Inferior parietal cortex (tissue), 1 donor: Measurements from ENCODE around the gene ARHGEF28.

Experiments
- DNase-seq: peaks from one replicate; pipeline ENCODE4 v3.0.0-alpha.2; 2016; ENCODE audit errors: extremely low spot score

Gene ARHGEF28

DNA sequence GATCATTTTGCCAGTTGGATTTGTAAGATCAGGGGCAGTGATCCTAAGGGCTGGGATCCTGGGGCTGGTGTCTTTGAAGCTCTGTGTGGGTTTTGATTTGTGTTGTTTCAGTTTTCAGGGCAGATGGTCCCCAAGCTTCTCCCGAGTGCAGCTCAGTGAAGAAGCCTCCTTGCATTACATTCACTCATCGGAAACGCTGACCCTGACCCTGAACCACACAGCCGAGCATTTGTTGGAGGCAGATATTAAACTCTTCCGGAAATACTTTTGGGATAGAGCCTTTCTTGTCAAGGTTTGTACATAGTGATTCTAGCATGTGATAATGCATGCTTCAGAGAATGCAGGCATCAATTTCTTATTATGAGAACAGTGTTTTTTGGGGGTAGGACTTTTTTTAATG, 150.4 kb downstream of the ARHGEF28 start:
- DNase-seq: no peak

DNA sequence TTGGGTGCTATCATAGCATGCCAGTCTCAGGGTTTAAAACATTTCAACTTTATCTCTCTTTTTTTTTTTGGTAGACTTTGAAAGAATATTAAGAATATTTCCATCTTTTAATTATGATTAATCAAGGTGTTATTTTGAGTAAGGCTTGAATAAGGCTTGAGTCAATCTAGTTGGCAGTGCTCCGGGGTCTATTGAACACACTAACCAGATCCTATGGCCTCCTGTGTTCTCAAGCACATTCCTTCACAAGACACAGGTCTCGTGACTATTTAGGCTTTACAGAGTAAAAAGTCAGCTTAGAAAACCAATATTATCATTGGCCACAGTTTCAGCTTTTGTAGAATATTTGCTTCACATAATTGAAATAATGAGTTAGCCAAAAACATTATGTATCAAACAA, 151.2 kb downstream of the ARHGEF28 start:
- DNase-seq: no peak

DNA sequence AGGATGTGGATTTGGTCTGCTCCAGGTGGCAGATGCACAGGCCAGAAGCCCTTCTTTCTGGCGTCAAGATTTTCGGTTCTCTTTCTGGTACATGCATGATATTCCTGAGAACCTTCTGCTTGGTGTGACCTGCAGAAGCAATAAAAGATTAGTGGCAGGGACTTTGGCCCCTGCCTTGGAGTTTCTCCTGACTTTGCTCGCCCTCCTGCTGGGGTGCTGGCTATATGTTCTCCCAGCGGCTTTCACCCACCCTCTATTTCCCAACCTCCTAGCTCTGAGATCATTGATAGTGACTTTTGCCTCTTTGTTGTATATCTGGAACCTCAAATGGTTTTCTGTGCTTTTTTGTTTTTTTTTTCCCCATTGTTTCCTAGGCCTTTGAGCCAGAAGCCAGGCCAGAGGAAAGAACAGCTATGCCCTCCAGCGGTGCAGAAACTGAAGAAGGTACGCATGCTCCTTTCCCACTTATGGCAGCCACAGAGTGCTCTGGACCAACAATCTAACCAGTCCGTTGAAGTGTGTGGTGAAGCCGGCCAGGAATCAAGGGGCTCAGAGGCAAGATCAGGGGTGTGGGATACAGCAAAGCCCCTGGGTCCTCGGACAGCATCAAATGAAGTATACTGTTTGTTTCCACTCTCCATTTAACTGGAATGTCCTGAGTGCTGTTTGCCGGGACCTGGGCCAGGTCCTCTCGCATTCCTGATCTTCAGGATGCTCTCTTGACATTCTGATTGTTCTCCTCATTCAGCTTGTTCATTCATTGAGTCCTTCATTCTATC, 154.5 kb downstream of the ARHGEF28 start:
- DNase-seq: no peak

DNA sequence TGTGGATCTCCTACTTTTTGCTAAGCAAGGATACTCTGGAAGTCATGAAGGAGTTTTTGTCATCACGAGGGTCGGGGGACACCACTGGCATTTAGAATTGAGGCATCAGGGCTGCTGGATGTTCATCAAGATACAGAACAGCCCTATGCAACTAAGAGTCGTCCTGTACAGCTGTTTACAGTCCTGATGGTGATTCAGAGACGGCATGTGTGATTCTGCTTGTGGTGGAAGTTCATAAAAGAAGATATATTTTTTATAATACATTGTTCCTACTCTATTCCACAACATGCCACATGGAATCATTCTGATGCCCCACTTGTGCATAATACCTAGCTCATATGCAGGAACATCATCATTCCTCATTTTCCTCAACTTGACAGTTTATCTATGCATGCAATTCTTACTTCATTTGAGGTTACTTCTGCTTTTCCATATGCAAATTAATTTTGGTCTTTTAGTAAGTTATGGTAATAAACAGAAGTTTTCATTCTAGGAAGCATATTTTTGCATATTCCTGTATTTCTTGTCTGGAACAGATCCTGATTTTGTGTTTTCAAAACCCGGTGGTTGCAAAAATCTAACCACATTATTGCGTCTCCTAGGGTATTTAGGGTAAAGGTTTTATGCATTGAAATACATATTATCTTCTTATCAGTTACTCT, 155.2 kb downstream of the ARHGEF28 start:
- DNase-seq: no peak

DNA sequence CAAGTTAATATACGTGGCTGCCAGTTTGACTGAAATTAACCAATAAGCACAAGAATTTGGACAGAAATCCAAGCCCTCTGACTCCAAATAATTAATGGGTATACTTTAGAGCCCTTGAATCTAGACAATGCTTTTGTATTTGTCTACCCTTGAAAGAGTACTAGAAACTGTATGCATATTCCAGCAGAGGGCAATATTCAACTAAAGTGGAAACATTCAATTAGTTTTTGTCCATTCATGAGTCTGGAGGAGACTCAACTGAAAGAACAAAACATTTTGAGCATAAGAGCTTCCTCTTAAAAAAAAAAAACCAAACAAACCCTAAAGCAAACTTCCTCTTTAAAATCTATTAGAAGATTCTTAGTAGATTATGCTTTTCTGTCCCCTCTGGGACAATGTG, 157.8 kb downstream of the ARHGEF28 start:
- no peak for DNase-seq

DNA sequence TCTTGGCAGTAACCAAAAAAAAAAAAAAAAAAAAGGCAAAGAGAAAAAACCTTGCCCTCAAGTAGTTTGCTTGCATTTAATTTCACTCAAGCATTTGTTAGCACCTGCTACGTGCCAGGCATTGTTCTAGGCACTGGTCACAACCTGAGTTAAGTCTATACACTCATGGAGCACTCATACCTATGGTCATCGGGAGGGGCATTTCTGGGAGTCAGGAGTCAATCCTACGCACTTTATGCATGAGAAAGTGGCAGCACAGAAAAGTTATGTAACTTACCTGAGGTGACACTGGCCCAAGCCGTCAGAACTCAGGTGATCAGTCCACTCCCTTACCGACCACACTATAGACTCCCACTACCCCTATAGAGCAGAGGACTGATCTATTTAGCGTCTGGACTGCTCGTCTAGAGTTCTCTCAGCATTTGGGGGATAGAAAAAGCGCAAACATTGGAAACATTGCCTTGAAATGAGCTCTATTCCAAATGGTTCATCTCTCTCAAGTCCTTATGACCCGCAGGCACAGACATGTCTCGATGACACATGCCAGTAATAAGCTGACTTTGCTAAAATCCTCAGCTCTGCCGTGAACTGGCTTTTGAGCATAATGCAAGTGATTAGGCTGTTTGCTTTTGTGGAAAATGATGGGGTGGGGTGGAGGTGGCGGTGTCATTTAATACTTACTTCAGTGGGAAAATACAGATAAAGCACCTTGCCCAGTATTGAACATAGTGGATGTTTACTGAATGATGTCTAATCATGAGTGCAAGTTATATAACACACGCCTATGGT, 160.2 kb downstream of the ARHGEF28 start:
- DNase-seq: no peak

DNA sequence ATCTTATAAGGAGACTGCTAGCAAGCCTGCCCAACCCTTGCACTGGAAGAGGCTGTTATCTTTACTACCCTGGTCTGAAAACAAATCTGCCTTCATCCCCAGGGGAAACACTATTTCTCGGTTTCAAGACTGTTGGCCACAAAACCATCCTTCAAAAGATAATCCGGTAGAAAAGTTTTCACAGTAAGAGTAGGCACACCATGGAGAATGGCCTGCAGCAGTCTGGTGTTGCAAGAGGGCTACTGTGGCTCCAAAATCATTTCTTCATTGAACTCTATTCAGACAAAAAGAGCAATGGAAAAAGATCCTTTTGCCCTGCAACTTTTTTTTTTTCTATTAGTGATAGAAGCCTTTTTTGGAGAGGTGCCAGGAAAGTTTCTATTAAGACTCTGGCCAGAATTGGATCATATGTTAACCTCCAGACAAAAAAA, 163.9 kb downstream of the ARHGEF28 start:
- no peak for DNase-seq

DNA sequence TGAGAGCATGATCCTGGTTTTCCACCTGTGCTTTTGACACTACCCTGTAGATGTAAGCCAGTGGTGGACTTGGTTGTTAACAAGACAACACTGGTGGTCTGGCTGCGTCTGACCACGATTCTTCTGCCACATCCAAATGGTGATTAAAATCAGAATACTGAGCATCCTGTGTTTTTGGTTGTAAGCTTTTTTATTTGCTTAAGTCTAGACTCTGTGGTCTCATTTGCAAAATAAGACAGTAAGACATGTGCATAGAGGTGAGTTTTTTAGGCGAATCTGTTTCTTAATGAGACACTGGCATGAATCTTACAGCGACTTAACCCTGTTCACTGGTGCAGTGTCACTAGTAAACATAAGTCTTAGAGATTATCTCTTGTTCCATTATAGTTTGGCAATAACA, 165.4 kb downstream of the ARHGEF28 start:
- DNase-seq: no peak

DNA sequence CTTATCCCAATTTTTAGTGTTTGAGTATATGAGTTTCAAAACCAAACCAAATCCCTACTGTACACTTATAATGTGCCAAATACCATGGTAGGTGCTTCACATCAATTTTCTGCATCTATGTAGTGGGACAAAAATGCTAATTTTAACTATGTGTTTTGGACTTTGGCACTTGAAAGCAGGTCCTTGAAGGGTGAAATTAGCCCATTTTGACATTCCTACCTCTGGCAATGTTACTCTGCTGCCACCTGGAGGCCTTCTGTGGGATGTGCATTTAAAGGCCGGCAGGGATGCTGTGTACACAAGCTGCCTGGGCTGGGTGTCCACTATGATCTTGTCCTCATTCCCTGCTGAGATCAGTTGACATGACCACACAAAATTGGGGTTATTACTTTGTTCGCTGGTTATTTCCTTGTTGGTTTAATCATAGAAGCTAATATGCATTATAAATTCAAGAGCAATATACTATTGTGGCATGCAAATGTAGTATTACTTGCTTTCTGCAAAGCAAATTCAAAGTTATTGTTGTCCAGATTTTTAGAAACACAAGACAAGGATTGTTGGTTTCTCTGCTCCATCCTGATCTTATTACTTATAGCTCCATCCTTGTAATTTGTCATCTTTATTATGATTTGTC, 166.8 kb downstream of the ARHGEF28 start:
- DNase-seq: peak; percentile 90

DNA sequence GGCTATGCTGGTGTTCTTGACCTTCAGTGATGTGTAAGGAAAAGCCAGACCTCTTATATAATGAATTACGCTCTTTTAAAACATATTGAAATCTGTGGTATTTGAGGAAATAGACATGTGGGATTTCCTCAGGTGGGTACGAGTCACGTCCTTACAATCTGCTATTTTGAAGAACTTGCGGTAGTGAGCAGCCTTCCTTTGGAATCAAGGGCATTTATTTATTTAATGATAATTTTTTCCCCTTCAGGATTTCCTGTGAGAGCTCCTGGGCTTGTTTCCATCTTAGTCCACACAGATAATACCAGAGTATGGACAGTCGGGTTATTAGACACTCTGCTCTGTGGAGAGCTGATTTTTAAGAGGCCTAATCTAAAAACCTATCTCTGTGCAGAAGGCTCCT, 167.9 kb downstream of the ARHGEF28 start:
- no peak for DNase-seq

DNA sequence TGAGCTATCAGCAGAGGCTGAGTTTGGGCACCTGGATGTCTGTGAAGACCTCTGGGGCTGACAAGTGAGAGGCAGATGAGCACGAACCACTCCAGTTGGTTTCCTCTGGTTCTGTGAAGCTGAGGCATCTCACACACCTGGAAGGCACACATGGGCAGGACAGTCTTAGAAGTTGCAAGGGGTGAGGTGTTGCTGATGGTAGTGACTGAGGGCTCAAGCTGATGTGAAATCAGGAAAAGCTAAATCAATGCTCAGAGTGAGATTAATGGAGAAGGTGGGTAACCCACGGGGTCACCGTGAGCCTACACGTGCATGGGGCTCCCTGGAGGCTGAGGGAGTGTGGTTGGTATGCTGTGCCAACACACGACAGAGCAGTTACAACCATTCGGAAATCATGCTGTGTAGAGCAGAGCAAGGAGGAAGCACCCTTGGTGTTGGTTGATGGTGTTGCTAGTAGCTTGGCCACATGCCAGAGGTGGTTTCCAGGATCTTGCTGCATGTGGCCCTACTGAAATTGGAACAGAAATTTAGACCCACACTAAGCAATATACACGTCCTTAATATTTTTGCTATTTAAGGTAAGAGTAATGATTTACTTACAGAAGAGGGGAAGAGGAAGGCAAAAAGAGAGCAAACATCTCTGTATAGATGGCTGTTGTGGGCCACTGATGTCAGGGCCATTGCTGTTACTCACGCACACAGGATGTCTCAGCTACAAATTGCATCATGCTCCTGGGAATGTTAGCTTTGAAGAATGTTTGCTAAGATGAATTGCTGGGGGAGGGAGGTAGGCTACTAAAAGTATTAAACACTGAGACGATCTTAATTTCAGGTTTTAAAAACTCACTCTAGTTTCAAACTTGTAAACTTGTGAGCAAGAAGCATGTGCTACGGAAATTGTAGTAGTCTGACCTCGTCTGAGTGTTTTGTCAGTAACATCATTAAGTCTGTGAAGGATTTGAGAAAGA, 170.5 kb downstream of the ARHGEF28 start:
- DNase-seq: no peak

DNA sequence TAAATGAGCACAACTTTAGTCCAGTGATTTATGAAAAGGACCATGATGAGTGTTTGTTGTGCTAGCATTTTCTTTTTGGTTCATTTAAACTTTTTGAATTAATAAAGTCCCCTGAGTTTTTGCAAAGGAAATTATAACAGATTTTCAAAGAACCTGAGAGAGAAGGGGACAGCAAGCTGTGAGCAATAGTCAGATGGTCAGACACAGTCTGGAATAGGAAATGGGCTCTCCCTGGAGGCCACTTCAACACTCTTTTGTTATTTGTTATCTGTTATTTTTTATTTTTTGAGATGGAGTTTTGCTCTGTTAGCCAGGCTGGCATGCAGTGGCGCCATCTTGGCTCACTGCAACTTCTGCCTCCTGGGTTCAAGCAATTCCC, 171.1 kb downstream of the ARHGEF28 start:
- DNase-seq: no peak

DNA sequence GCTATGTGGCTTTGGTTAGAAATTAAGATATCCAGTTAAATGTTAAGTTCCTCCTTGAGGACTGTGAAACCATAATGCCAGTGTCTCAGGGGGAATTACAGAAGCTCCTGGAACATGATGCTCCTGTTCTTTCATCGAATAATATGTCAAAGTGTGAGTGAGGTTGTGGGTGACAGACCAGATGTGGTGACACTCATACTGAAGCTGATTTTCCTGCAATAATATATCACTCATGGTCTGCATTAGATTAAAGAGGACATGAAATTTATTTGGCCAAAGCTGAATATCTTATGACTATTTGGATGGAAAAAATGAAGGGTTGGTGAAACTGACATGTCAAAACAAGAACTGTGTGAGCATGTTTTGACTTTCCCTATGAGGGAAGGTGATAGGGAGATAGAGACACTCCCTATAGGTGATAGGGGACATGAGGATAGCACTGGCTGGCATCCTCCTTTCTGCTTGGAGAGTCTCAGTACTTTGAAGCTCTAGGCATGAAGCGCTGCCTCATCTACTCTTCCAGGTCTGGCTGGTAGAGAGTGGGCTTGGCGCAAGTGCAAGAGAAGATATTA, 173.5 kb downstream of the ARHGEF28 start:
- no peak for DNase-seq

DNA sequence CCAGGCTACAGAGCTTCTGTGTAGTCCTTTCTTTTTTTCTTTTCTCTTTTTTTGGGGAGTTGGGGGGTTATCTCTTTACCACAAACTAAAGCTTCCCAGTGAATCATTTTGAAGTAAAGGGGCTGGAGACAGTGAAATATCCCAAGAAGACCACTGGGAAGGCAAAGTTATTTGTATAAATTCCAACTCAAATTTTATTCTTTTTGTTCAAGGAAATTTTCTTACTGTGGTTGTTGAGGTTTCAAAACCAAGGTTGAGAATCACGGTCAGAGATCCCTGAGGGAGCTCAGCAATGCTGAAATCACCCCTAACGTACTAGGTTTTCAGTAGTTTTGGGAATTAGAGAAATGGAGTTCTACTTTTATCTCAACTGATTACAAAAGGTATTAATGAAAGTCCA, 175.7 kb downstream of the ARHGEF28 start:
- DNase-seq: no peak

DNA sequence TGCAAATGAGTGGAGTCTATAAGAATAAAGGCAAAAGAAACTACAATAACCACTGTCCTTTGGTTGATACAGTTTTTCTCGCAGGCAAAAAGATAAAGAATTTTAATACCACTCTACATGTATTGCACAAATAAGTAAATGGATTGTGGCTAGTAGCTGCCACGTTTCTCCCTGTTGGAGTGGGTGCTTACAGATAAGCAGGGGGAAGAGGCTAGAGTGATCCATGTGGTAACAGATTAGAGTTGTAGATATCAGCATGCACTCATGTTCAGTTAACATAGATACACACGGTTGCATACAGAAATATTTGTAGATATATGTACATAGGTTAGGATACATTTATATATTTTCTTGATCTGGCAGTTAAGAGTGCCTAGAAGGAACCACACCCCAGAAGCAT, 179.5 kb downstream of the ARHGEF28 start:
- DNase-seq: no peak

DNA sequence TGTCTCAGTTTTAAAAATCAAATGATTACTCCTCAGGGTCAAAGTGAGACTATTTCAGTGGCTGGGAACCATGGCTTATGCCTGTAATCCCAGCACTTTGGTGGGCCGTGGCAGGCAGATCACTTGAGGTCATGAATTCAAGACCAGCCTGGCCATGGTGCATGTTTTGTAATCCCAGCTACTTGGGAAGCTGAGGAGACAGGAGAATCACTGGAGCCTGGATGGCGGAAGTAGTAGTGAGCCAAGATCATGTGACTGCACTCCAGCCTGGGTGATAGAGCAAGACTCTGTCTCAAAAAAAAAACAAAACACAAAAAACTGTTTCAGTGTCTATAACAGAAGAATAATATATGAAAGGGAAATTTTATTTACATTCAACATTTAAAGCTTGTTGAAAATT, 182.9 kb downstream of the ARHGEF28 start:
- DNase-seq: no peak

DNA sequence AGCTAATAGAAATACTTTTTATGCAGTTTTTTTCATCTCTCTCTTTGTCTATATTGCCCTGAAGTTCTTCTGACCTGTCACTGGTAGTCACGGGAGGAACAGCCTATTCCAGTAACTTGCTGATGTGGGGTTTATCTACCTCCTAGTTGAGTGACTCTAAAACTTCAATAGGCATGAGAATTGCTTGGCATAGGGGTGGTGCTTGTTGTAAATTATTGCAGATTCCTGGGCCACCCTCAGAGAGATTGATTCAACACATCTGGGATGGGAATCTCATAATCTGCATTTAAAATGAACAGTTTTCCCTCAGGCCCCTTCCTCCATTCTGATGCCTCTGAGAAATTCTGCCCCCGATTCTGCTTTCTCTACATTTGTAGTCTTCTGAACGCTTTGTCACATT, 184.4 kb downstream of the ARHGEF28 start:
- no peak for DNase-seq

DNA sequence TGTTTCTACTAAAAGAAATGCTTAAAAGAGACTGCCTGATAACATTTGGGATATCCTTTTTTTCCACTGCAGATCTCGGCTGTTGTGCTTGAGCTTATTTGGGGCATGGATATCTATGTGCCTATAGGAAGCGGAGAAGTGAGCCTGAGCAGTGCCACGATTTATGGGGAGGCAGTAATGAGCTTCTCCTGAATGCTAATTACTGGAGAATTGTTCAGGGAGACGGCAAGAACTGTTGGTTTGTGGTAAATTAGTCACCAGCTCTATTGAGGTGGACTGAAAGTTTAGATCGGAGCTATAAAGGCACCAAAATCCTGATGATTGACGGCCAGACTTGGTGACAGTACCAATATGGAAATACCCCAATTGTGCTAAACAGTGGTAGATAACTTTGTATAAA, 186.5 kb downstream of the ARHGEF28 start:
- no peak for DNase-seq

DNA sequence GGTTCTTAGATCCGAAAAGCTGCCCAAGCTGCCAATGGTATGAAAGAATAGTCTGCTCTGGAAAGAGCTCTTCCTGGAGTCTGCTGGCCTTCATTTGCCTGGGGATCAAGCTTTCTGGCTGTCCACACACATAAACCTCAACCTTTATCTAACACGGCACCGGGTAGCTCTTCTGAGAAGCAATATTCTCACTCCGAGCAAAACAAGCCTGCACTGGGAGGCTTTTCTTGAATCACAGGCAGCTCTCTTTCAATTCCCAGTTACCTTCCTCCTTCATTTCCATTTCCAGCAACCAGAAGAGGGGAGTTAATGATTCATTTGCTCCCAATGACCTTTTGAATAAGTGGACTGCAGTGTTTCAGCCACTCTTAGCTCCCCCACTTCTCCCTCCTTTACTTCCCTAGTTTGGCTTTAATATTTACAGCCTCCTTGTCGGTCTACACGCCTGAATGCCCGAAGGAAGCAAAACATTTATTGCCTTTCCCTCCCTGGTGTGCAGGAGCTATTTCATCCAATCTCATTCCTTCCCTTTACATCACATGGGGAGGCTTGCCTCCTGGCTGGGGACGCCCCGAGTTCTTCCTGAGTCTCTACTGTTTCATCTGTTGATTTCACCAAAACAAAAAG, 187.1 kb downstream of the ARHGEF28 start:
- no peak for DNase-seq

DNA sequence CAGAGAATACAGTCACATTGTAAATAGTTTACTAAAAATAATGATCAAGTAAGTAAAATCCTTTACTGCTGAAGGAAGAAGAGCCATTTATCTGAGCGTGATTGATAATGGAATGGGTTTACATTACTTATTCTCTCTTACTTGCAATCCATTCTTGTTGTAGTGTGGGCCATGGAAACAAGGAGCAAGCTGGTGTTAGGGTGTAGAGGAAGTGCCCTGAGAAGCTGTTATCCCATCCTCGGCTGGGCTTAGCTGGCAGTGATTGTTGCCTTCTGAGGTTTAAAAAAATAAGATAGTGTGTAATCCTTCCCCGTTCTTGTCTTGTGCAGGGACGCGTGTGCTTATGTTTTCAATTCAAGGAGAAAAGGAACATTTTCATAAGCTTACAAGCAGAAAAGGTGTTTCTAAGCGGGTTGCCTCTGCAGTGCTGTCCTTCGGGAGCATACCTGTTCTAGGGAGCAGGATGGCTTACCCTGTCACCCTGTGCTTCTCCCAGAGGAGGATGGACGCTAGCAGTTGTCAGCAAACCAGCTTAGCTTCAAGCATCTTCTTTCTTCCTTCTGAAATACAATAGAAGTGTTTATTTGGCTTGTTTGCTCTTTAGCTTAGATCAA, 188.3 kb downstream of the ARHGEF28 start:
- DNase-seq: no peak
